ENCODE measurements around the gene PIK3AP1.
"Not testable (repeated sequence)": the region's sequence is repeated elsewhere in the genome, so short reads cannot be mapped to it uniquely, and the experiment has no call there.

The PIK3AP1 gene

GRCh38 chr10:96556003-96556402 lies 164.3 kb downstream of the PIK3AP1 start:
- FAIRE-seq (no peak), DNase-seq (ENCODE audit: insufficient read length, low spot score) (no peak)
- peak; percentile 61 for TF ChIP-seq CTCF (IDR thresholded peaks at IDR 0.05; ENCODE audit: insufficient read depth, missing control alignments)

- DNase-seq (ENCODE audit: insufficient read length, low spot score) (no peak), FAIRE-seq (no peak)
- TF ChIP-seq CTCF (IDR thresholded peaks at IDR 0.05; ENCODE audit: insufficient read depth, missing control alignments): no peak
Measured at GRCh38 chr10:96555330-96555729, 165.0 kb downstream of the PIK3AP1 start.

- DNase-seq (ENCODE audit: insufficient read length, low spot score) (no peak), FAIRE-seq (no peak)
- TF ChIP-seq CTCF (IDR thresholded peaks at IDR 0.05; ENCODE audit: insufficient read depth, missing control alignments): no peak
Measured at GRCh38 chr10:96548589-96548988, 171.7 kb downstream of the PIK3AP1 start.

- DNase-seq (ENCODE audit: insufficient read length, low spot score); FAIRE-seq: not testable (repeated sequence)
Measured at GRCh38 chr10:96545558-96545957, 174.8 kb downstream of the PIK3AP1 start.

All from D721Med (cell line).